ENCODE data around the gene HIPK2. TPM values are rescaled to one million over a fixed set of nuclear protein-coding genes. Genes with fewer than 3 reads are reported as not detected.

The HIPK2 gene
- total RNA-seq, 6 experiments from 2014 or later = 48.5 to 68.0 (median 59.6) TPM

- TF ChIP-seq POLR2A (IDR thresholded peaks at IDR 0.05) = no peak
- no peak for TF ChIP-seq CTCF (IDR thresholded peaks at IDR 0.05)
- Histone ChIP-seq H3K27me3 (no peaks in the 10 kb centered on the region), H3K4me3 (peak overlapping the region in 1 of 3 donors; percentile 17), H3K4me1 (peaks cover 0 to 95% (median 34%) of the 10 kb centered on the region in 4 donors), H3K36me3 (no peaks in the 10 kb centered on the region), H3K27ac (peak overlapping the region; percentile 65 to 84 (median 78)), H3K9me3 (no peaks in the 10 kb centered on the region)
- DNase-seq (no peak), ATAC-seq (peak; percentile 1 to 7 (median 3))
- intact Hi-C loops (cut with DNase I) = no loop called here
- 21% methylated on average over 6 of the region's 7 CpGs for WGBS (ENCODE audit: insufficient coverage, low coverage, low lambda C conversion rate, missing lambda C conversion rate)
These were observed 36.6 kb downstream of the HIPK2 start for GRCh38 chr7:139741239-139741638.

DNA sequence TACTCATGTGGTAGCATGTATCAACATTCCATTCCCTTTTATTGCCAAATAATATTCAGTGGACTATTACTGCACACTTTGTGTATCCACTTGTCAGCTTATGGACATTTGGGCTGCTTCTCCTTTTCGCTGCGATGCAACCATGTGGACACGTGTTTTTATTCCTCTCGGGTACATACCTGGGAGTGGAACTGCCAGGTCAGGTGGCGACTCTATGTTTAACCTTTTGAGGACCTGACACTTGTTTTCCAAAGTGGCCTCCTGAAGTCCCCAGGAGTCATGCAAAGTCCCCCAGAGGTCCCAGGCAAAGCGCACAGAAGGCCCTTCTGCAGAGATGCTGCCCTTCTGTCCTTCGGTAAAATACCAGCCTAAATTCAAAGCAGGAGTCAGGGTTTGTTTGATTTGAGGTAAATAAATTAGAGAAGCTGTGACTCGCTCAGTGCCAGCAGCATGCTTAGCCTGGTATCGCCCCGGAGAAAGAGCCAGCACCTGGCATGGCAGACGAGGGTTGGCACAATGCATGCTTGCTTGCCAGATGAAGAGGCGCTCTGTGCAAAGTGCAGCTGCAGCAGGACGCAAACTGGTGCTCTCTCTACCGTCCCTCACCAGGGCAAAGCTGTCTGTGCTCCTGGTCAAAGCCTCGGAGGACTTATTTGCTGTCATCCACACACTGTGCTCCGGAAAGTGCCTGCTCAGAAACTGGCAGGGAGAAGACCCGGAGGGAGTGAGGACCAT, 37.8 kb downstream of the HIPK2 start:
- intact Hi-C loops (cut with DNase I) = no loop called here
- peak overlapping the region; percentile 65 to 84 (median 78) for H3K27ac ChIP-seq

DNA sequence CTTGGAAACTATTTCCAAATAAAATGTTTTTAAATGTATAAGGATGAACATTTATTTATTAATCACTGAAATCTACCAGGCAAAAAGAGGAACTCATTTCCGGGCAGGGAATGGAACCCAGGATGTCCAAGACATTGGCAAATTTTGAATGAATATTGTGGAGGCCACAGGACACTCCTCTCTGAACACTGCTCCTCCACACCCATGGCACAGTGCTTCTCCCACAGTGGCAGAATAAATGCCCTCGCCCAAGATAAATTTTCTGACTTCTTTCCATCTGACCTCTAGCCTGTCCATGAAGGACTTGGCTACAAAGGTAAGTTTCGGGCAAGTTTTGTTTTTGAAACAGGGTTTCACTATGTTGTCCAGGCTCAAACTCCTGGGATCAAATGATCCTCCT, 39.0 kb downstream of the HIPK2 start:
- H3K4me1 ChIP-seq = peaks cover 0 to 87% (median 22%) of the 10 kb centered on the region in 4 donors
- 46% methylated on average over 3 of the region's 3 CpGs for WGBS (ENCODE audit: insufficient coverage, low coverage, low lambda C conversion rate, missing lambda C conversion rate)

More for the DNA sequence above, 37.8 kb downstream of the HIPK2 start:
- DNase-seq (peak; percentile 57 to 95 (median 93)), ATAC-seq (peak; percentile 36 to 81 (median 76))
- WGBS (ENCODE audit: insufficient coverage, low coverage, low lambda C conversion rate, missing lambda C conversion rate) = 25% methylated on average over 9 of the region's 17 CpGs
- no peaks in the 10 kb centered on the region for H3K9me3 ChIP-seq
- H3K27me3 ChIP-seq = no peaks in the 10 kb centered on the region
- no peaks in the 10 kb centered on the region for H3K36me3 ChIP-seq
- H3K4me1 ChIP-seq = peaks cover 0 to 91% (median 27%) of the 10 kb centered on the region in 4 donors
- no peak for TF ChIP-seq POLR2A (IDR thresholded peaks at IDR 0.05)
- TF ChIP-seq CTCF (IDR thresholded peaks at IDR 0.05) = no peak
- no peak overlapping the region for H3K4me3 ChIP-seq

GRCh38 chr7:139738101-139738489, 39.7 kb downstream of the HIPK2 start:
- Histone ChIP-seq H3K4me1 (peaks cover 0 to 85% (median 21%) of the 10 kb centered on the region in 4 donors), H3K27ac (peak overlapping the region; percentile 22 to 78 (median 57)), H3K9me3 (no peaks in the 10 kb centered on the region), H3K4me3 (no peak overlapping the region), H3K36me3 (no peaks in the 10 kb centered on the region), H3K27me3 (no peaks in the 10 kb centered on the region)
- DNase-seq (no peak), ATAC-seq (peak; percentile 11 to 39 (median 26))
- WGBS (ENCODE audit: insufficient coverage, low coverage, low lambda C conversion rate, missing lambda C conversion rate) = 20% methylated on average over 5 of the region's 6 CpGs
- TF ChIP-seq CTCF (IDR thresholded peaks at IDR 0.05) (no peak), POLR2A (IDR thresholded peaks at IDR 0.05) (no peak)
- intact Hi-C loops (cut with DNase I) = no loop called here

More for the DNA sequence above, 39.0 kb downstream of the HIPK2 start:
- Histone ChIP-seq H3K36me3 (no peaks in the 10 kb centered on the region), H3K4me3 (no peak overlapping the region), H3K9me3 (no peaks in the 10 kb centered on the region), H3K27ac (peak overlapping the region; percentile 65 to 84 (median 78)), H3K27me3 (no peaks in the 10 kb centered on the region)
- DNase-seq = no peak
- TF ChIP-seq POLR2A (IDR thresholded peaks at IDR 0.05) (no peak), CTCF (IDR thresholded peaks at IDR 0.05) (no peak)
- ATAC-seq = no peak
- intact Hi-C loops (cut with DNase I) = no loop called here
